GM21360 (cell line): ENCODE data around the gene FAM174C.
"Not testable (repeated sequence)": the region's sequence is repeated elsewhere in the genome, so short reads cannot be mapped to it uniquely, and the experiment has no call there.

Source experiments
- ATAC-seq: cut with Tn5 transposase; IDR thresholded peaks from one replicate; pipeline ENCODE4 v1.9.1; 2021; ENCODE audit warnings: mild to moderate bottlenecking, moderate library complexity; ENCODE audit not compliant: unreplicated experiment

The FAM174C gene

DNA sequence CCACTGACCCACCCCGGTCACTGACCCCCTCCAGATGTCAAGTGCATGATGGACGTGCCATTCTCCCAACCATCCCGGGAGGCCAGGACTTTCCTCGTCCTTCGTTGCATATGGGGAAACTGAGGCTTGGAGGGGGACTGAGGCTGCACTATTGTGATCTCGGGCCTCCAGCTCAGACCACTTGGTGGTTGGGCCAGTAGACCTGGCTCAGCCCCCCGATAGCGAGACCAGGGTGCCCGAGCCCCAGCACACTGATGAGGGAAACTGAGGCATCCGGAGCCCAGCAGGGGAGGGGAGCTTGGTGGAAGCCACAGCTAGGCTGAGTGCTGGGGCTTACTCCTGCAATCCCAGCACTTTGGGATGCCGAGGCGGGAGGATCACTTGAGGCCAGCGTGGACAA, 20.7 kb downstream of the FAM174C start:
- no peak for ATAC-seq

- ATAC-seq, result no peak
Measured at GRCh38 chr19:1296575-1297271, 21.4 kb downstream of the FAM174C start.

DNA sequence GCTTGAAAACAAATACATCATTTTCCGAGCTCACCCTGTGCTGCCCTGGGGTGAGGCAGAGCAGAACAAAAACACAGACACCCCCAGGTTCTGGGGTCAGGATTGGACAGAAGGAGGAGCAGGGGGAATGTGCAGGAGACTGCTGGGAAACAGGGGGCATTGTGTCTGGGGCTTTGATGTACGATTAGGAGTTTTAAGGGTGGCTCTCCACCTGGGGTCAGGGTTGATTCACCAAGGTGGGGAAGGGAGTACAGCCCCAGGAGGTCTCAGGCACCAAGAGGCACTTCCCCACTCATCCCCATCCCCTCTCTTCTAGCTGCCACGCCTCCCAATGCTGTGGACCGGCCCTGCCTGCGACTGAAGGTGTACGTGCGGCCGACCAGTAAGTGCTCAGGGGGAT, 22.9 kb downstream of the FAM174C start:
- ATAC-seq, result no peak

- no peak for ATAC-seq
Measured at GRCh38 chr19:1299801-1300200, 24.5 kb downstream of the FAM174C start.

GRCh38 chr19:1300744-1301490, 25.6 kb downstream of the FAM174C start:
- no peak for ATAC-seq

GRCh38 chr19:1302533-1303239, 27.4 kb downstream of the FAM174C start:
- no peak for ATAC-seq

GRCh38 chr19:1304197-1304924, 29.0 kb downstream of the FAM174C start:
- no peak for ATAC-seq

DNA sequence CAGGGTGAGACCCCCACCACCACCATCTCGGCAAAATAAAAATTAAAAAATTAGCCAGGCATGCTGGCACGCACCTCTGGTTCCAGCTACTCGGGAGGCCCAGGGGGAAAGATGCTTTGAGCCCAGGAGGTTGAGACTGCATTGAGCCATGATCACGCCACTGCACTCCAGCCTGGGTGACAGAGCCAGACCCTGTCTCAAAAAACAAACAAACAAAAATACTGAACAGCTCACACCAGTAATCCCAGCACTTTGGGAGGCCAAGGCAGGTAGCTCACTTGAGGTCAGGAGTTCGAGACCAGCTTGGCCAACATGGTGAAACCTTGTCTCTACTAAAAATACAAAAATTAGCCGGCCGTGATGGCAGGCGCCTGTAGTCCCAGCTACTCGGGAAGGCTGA, 30.0 kb downstream of the FAM174C start:
- not testable (repeated sequence) for ATAC-seq

- ATAC-seq, result no peak
Measured at GRCh38 chr19:1307320-1307719, 32.0 kb downstream of the FAM174C start.

DNA sequence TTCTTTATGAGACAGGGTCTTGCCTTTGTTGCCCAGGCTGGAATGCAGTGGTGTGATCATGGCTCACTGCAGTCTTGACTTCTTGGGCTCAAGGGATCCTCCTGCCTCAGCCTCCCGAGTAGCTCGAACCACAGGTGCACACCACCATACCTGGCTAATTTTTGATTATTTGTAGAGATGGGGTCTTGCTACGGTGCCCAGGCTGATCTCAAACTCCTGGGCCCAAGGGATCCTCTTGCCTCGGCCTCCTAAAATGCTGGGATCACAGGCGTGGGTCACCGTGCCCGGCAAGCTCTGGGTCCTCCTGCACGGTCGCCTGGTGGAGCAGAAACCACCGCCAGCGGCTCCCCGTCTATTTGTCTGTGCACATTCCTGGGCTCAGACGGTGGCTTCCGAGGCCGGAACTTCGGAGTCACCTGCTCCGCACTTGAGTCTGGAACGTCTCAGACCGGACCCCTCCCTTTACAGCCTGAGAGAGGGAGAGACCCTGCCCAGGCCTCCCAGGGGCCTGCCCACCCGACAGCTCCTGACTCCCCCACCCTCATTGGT, 32.5 kb downstream of the FAM174C start:
- ATAC-seq, result no peak

GRCh38 chr19:1308718-1309117, 33.4 kb downstream of the FAM174C start:
- ATAC-seq, result no peak

DNA sequence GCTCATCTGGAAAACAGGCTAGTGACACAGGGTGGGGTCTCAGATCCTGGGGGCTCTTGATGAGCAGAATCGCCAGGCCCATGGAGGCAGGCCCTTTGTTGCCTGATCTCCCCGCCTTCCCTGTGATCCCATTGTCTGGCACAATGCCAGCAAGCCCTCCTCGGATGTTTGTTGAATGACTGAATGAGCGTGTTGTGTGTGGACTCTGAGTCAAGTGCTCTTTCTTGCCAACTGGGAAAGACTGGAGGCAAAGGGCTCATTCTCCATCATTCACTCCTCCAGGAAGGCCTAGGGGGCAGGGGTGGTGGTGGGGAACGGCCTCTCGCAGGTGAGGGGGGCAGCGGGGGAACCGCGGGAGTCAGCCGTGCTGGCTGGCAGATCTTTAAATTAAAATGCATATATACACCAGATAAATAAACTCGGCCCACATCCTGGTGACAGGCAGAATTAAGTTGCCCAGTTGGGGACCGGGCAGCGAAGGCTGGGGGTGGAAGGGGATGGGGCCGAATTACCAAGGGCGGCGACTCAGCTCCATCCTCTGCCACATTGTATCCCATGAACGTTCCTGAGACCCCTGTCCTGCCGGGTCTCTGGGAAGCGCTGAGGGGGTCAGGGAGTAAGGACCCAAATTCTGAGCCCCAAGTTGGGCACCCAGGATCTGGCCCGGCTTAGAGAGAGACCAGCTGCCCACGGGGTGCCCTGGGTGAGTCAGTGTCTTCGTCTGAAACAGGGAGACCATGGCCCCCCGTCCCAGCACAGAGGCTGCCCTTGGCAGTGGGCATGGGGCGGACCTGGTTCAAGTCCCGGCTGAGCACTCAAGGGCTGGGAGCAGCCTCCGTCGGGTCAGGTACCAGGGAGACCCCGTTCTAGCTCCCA, 34.9 kb downstream of the FAM174C start:
- no peak for ATAC-seq

DNA sequence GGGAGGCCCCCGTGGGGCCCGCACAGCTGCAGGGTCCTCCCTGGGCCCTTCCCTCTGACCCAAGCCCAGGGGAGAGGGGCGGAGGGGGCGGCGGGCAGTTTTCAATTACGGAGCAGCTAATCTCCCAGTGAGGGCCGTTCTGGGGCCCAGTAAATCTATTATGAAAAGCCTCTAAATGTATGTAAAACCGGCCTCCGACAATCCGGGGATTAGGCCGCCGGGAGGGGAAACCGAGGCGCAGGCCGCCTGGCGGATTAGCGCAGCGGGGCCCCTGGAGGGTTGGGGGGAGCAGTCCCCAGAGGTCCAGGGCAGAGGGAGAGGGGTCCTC, 35.5 kb downstream of the FAM174C start:
- no peak for ATAC-seq

GRCh38 chr19:1311543-1312091, 36.3 kb downstream of the FAM174C start:
- no peak for ATAC-seq

DNA sequence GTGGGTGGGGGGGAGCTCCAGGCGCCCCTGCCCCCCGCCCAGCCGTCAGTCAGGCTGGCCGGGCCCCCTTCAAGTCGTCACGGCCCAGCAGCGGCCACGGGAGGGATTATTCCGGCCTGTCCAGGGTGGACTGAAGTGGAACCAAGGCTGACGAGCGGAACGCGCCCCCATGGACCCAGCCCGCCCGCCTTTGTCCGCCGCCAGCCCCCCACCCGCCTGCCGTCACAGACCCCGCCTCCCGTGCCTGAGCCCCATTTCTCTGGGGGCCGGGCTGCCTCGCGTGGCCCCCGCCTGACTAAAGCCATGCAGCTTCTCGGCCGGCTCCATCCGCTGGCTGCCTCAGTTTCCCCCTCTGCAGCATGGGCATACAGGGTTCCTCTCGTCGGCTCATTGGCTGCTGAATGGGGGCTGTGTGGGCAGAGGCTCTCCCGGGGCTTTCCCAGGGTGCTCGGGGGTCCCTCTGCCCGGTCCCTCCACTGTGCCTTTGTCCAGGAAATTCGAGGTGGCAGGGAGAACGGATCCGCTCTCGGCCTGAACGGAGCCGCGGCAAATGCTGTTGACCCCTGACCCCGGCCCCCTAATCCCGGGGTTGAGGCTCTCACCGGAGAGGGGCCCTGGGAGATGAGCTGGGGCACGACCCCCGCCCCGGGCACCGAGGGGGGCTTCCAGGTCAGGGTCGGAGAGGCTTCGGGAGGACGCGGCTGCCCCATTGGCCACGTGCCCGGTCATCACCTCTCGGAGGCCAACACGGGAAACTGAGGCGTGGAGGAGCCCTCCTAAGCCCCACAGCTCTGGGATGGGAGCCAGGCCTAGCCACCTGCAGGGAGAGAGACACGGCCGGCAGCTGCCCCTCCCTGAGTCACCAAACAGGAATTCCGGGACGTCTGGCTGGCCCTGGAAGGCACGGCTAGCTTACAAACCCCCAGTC, 37.7 kb downstream of the FAM174C start:
- no peak for ATAC-seq

DNA sequence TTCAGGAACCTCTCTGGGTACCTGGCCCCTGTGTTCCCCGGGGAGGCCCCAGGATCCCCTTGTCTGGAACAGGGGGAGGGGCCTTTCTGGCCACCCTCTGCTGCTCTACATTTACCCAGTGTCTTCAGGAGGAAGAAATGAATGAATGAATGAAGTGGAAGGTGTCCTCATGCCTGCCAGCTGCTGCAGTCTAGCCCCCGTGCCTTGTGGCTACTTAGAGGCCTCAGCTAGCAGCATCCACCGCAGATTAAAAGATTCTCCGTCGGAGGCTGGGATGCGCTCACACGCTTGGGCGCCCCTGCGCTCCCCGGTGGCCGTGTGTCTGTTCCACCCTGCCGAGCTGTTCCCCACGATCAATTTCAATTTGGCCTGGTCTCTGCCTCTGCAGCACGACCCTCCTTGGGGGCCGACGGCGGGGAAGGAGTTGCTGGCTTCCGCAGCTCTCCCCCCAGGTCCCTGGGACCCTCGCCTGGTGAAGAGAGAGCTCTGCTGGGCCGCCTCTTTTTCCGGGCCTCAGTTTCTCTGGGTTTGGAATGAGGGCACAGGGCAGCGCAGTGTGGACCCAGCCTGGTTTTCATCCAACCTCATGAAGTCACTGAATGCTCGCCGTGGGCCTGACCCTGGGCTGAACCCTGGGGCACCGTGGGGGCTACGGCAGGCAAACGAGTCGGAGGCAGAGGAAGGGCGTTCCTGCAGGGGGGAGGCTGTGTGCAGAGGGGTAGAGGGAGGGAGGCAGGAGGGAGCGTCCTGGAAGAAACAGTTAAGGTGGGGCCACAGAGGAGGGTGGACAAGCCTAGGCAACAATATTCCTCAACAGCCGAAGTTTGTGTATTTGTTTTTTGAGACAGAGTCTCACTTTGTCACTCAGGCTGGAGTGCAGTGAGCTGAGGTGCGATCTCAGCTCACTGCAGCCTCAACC, 38.6 kb downstream of the FAM174C start:
- no peak for ATAC-seq

- ATAC-seq, result no peak
Measured at GRCh38 chr19:1315470-1316166, 40.3 kb downstream of the FAM174C start.
